ENCODE measurements around the gene GALNT8.
"Not testable (repeated sequence)": the region's sequence is repeated elsewhere in the genome, so short reads cannot be mapped to it uniquely, and the experiment has no call there.

Gene GALNT8

GRCh38 chr12:4719821-4720636 lies at the start of gene GALNT8:
Gene GALNT8 (plus strand): TSS chr12:4720400. CDS start chr12:4720678, 278 bp downstream.
- no peak for DNase-seq

GRCh38 chr12:4679711-4680110 lies 40.5 kb upstream of the GALNT8 start:
- no peak for DNase-seq

GRCh38 chr12:4681732-4682131 lies 38.5 kb upstream of the GALNT8 start:
- no peak for DNase-seq

GRCh38 chr12:4685317-4685716 lies 34.9 kb upstream of the GALNT8 start:
- no peak for DNase-seq

GRCh38 chr12:4690760-4691159 lies 29.4 kb upstream of the GALNT8 start:
- DNase-seq, result no peak

- no peak for DNase-seq
Measured at GRCh38 chr12:4700621-4701026, 19.6 kb upstream of the GALNT8 start.

GRCh38 chr12:4701395-4702190 lies 18.6 kb upstream of the GALNT8 start:
- no peak for DNase-seq

- no peak for DNase-seq
Measured at GRCh38 chr12:4703676-4704075, 16.5 kb upstream of the GALNT8 start.

GRCh38 chr12:4705824-4706223 lies 14.4 kb upstream of the GALNT8 start:
- no peak for DNase-seq

GRCh38 chr12:4707306-4707705 lies 12.9 kb upstream of the GALNT8 start:
- DNase-seq, result no peak

- no peak for DNase-seq
Measured at GRCh38 chr12:4710113-4710512, 10.1 kb upstream of the GALNT8 start.

- no peak for DNase-seq
Measured at GRCh38 chr12:4714879-4715278, 5.3 kb upstream of the GALNT8 start.

- DNase-seq, result no peak
Measured at GRCh38 chr12:4717806-4718205, 2.4 kb upstream of the GALNT8 start.

GRCh38 chr12:4720637-4720995 lies 416 bp downstream of the GALNT8 start:
- no peak for DNase-seq

- DNase-seq, result not testable (repeated sequence)
Measured at GRCh38 chr12:4721587-4721986, 1.4 kb downstream of the GALNT8 start.

GRCh38 chr12:4723226-4723625 lies 3.0 kb downstream of the GALNT8 start:
- peak in 1 of 2 experiments; percentile 22 for DNase-seq

- no peak for DNase-seq
Measured at GRCh38 chr12:4725057-4725456, 4.9 kb downstream of the GALNT8 start.

GRCh38 chr12:4734625-4735340 lies 14.6 kb downstream of the GALNT8 start:
- no peak for DNase-seq

- DNase-seq, result no peak
Measured at GRCh38 chr12:4736091-4736490, 15.9 kb downstream of the GALNT8 start.

GRCh38 chr12:4738541-4738940 lies 18.3 kb downstream of the GALNT8 start:
- DNase-seq, result no peak

GRCh38 chr12:4742416-4742970 lies 22.3 kb downstream of the GALNT8 start:
- no peak for DNase-seq

- DNase-seq, result no peak
Measured at GRCh38 chr12:4743046-4743445, 22.8 kb downstream of the GALNT8 start.

- DNase-seq, result no peak
Measured at GRCh38 chr12:4744709-4745108, 24.5 kb downstream of the GALNT8 start.

Data from NCI-H526 (cell line).